Omental fat pad (tissue), 4 donors: ENCODE data around the gene SEMA3E. TPM values are rescaled to one million over a fixed set of nuclear protein-coding genes. Genes with fewer than 3 reads are reported as not detected.

Experiments used
- ATAC-seq: fragments of 150-250 bp; one replicate; pipeline ENCODE4 v1.9.1; 2016; ENCODE audit warnings: mild to moderate bottlenecking, moderate library complexity; ENCODE audit not compliant: low FRiP score
- DNase-seq: peaks from one replicate; pipeline ENCODE4 v3.0.0-alpha.2; 2019; ENCODE audit warnings: low spot score
- CTCF ChIP-seq, 3 donors: fragments of 450-650 bp; IDR thresholded peaks; one replicate each; pipeline ENCODE4 v1.5.1; 2016 to 2017; ENCODE audit warnings: antibody characterized with exemption in 3 of 3, mild to moderate bottlenecking in 3 of 3, moderate library complexity in 2 of 3
- total RNA-seq, 4 donors: library from RNA; depleted of rRNA; stranded (reverse); fragments of >200 nt; gene quantifications; one replicate each; pipeline ENCODE4 v1.1.0, GENCODE V29; 2016

The SEMA3E gene
- total RNA-seq, 4 donors from 2014 or later, result 1.2 to 6.3 (median 1.4) TPM

- ATAC-seq (no peak), DNase-seq (no peak)
- TF ChIP-seq CTCF (IDR thresholded peaks at IDR 0.05), result no peak
These were observed 124.5 kb downstream of the SEMA3E start for GRCh38 chr7:83524277-83525075.

GRCh38 chr7:83520726-83521125, 128.2 kb downstream of the SEMA3E start:
- no peak for ATAC-seq
- DNase-seq, result no peak
- TF ChIP-seq CTCF (IDR thresholded peaks at IDR 0.05), result no peak

GRCh38 chr7:83519240-83519639, 129.7 kb downstream of the SEMA3E start:
- DNase-seq (no peak), ATAC-seq (no peak)
- TF ChIP-seq CTCF (IDR thresholded peaks at IDR 0.05), result no peak

GRCh38 chr7:83517035-83517700, 131.8 kb downstream of the SEMA3E start:
- DNase-seq (no peak), ATAC-seq (no peak)
- TF ChIP-seq CTCF (IDR thresholded peaks at IDR 0.05), result no peak

- DNase-seq, result no peak
- no peak for TF ChIP-seq CTCF (IDR thresholded peaks at IDR 0.05)
- ATAC-seq, result no peak
These were observed 134.0 kb downstream of the SEMA3E start for GRCh38 chr7:83514977-83515376.

- TF ChIP-seq CTCF (IDR thresholded peaks at IDR 0.05), result no peak
- DNase-seq, result no peak
- no peak for ATAC-seq
These were observed 139.5 kb downstream of the SEMA3E start for GRCh38 chr7:83509255-83510021.
